Activated naive CD8-positive, alpha-beta T cell treated with anti-CD3 and anti-CD28 coated beads, Interleukin-2, amount 10 ng/mL, durations not matched to agents 7 days and 5 days (primary cell): ENCODE data around the gene UBE2G2. TPM values are rescaled to one million over a fixed set of nuclear protein-coding genes. Genes with fewer than 3 reads are reported as not detected.

Experiments used
- ATAC-seq: fragments of 150-1000 bp; cut with Tn5 transposase; one replicate; pipeline ENCODE4 v1.10.0; 2021; ENCODE audit warnings: low read depth, moderate library complexity
- POLR2A ChIA-PET: fragments of 350-600 bp; sonication (Branson Sonifier 250); formaldehyde crosslinking; loops from one replicate; lab custom pipeline; 2021; ENCODE audit warnings: antibody characterized with exemption; lab: Charles Lee
- DNase-seq: peaks from one replicate; pipeline ENCODE4 v3.0.0; 2021
- H3K27ac Mint-ChIP-seq: one replicate; pipeline ENCODE4 v1.8.0; 2022; ENCODE audit warnings: mild to moderate bottlenecking, mixed read lengths
- H3K27me3 Mint-ChIP-seq: one replicate; pipeline ENCODE4 v1.8.0; 2022; ENCODE audit warnings: mild to moderate bottlenecking, moderate library complexity, mixed read lengths
- H3K36me3 Mint-ChIP-seq: one replicate; pipeline ENCODE4 v1.8.0; 2021; ENCODE audit warnings: mild to moderate bottlenecking, mixed read lengths
- H3K4me1 Mint-ChIP-seq: one replicate; pipeline ENCODE4 v1.8.0; 2021; ENCODE audit warnings: mixed read lengths
- H3K4me3 Mint-ChIP-seq: one replicate; pipeline ENCODE4 v1.8.0; 2022; ENCODE audit warnings: mild to moderate bottlenecking, moderate library complexity, mixed read lengths
- H3K9me3 Mint-ChIP-seq: one replicate; pipeline ENCODE4 v1.8.0; 2021; ENCODE audit warnings: mixed read lengths
- total RNA-seq, 2 experiments: library from RNA; stranded (reverse); gene quantifications; one replicate each; pipeline ENCODE4 v1.2.3, GENCODE V29; 2021

UBE2G2 gene
- total RNA-seq, 2 experiments from 2014 or later: 111 TPM

DNA sequence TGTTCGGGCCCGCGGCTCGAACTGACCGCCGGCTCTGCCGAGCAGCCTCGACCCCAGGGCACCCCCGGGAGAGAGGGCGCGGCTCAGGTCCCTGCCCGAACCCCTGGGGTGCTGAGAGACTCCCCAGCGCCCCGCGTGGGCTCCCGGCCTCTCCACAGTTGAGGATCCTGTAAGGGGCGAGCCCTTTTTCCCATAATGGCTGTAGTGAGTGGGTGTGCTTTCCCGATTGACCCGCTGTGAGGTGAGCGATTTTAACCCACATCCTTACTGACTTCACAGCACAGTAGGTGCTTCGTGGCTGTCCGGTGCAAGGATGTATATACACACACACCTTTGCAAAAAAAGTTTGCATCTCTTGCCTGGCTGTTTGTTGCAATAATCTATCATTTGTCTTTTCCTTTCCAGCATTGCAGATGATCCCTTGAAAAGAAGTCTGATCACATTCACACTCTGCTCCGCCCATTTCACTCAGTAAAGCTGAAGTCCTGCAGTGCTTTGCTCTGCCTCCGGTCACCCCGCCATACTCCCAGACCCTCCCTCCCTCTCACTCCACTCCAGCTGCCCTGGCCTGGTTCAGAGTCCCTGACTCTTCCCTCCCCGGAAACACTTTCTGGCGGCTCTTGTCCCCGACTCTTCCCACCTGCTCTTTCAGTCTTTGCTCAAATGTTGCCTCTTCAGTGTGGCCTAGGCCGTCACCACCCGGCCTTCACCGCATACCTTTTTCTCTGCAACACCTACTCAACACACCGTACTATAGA lies 955 bp upstream of the UBE2G2 start:
- POLR2A ChIA-PET: interaction anchor here (1.0 to 3.7 kb wide), 10 partner anchors 13 to 326 kb away, joined by 3 to 29 read pairs (median 5); partner anchors contain the start of genes ITGB2, PTTG1IP and SUMO3

GRCh38 chr21:44800971-44801467 lies 601 bp downstream of the UBE2G2 start:
- Mint-ChIP-seq H3K9me3 (no peaks in the 10 kb centered on the region), H3K4me1 (peaks cover 38% of the 10 kb centered on the region), H3K4me3 (peak overlapping the region; percentile 99), H3K27me3 (no peaks in the 10 kb centered on the region), H3K27ac (peak overlapping the region; percentile 87), H3K36me3 (peaks cover 15% of the 10 kb centered on the region)
- POLR2A ChIA-PET: interaction anchor here (0.6 to 3.7 kb wide), 15 partner anchors 14 to 345 kb away, joined by 3 to 29 read pairs (median 3); partner anchors contain the start of genes ITGB2, LRRC3, PTTG1IP and SLX9
- no peak for DNase-seq
- peak; percentile 46 for ATAC-seq

More for the DNA sequence above, 955 bp upstream of the UBE2G2 start:
- no peaks in the 10 kb centered on the region for H3K27me3 Mint-ChIP-seq
- H3K36me3 Mint-ChIP-seq: peaks cover 15% of the 10 kb centered on the region
- peak overlapping the region; percentile 81 for H3K27ac Mint-ChIP-seq
- DNase-seq: peak; percentile 44
- ATAC-seq: peak; percentile 6
- H3K4me3 Mint-ChIP-seq: peak overlapping the region; percentile 88
- H3K4me1 Mint-ChIP-seq: peaks cover 35% of the 10 kb centered on the region
- H3K9me3 Mint-ChIP-seq: no peaks in the 10 kb centered on the region

- Mint-ChIP-seq H3K27ac (no peak overlapping the region), H3K36me3 (peaks cover 15% of the 10 kb centered on the region), H3K4me3 (peak overlapping the region; percentile 99), H3K9me3 (no peaks in the 10 kb centered on the region), H3K4me1 (peaks cover 42% of the 10 kb centered on the region), H3K27me3 (no peaks in the 10 kb centered on the region)
- no peak for DNase-seq
- POLR2A ChIA-PET: interaction anchor here (1.3 to 3.7 kb wide), 3 partner anchors 74 to 140 kb away, joined by 3 to 29 read pairs (median 22); partner anchors contain the start of genes PTTG1IP and SLX9
- ATAC-seq: no peak
These were observed 1.5 kb downstream of the UBE2G2 start for GRCh38 chr21:44800103-44800502.

GRCh38 chr21:44799646-44800045 lies 2.0 kb downstream of the UBE2G2 start:
- H3K4me3 Mint-ChIP-seq: peak overlapping the region; percentile 56
- POLR2A ChIA-PET: interaction anchor here (1.0 to 3.7 kb wide), 2 partner anchors 74 to 133 kb away, joined by 3 to 29 read pairs; partner anchors contain the start of gene PTTG1IP
- peaks cover 12% of the 10 kb centered on the region for H3K36me3 Mint-ChIP-seq
- H3K27me3 Mint-ChIP-seq: no peaks in the 10 kb centered on the region
- no peak for DNase-seq
- peak overlapping the region; percentile 32 for H3K27ac Mint-ChIP-seq
- H3K4me1 Mint-ChIP-seq: peaks cover 40% of the 10 kb centered on the region
- H3K9me3 Mint-ChIP-seq: no peaks in the 10 kb centered on the region
- ATAC-seq: no peak

DNA sequence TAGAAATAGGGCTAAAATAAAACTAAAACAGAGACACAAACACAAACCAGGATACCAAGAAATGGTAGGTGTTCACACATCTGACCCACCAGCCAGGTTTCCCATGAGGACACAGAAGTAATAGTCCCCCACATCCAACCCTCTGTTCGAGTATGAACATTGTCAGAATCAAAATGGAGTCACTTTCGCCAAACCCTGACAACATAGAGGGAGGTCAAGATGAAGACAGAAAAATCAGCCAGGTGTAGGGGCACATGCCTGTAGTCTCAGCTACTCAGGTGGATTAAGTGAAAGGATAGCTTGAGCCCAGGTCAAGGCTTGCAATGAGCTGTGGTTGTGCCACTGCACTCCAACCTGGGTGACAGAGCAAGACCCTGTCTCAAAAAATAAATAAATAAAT lies 3.8 kb downstream of the UBE2G2 start:
- Mint-ChIP-seq H3K4me3 (no peak overlapping the region), H3K27me3 (no peaks in the 10 kb centered on the region), H3K36me3 (peaks cover 8% of the 10 kb centered on the region), H3K27ac (no peak overlapping the region), H3K4me1 (peaks cover 39% of the 10 kb centered on the region), H3K9me3 (no peaks in the 10 kb centered on the region)
- ATAC-seq: no peak
- POLR2A ChIA-PET: no interaction called here
- DNase-seq: no peak

- POLR2A ChIA-PET: interaction anchor here (0.6 kb wide), 1 partner anchor 22 kb away, joined by 3 read pairs; no protein-coding TSS in a partner anchor
- H3K36me3 Mint-ChIP-seq: peaks cover 17% of the 10 kb centered on the region
These were observed 6.3 kb downstream of the UBE2G2 start for GRCh38 chr21:44795342-44795741.

DNA sequence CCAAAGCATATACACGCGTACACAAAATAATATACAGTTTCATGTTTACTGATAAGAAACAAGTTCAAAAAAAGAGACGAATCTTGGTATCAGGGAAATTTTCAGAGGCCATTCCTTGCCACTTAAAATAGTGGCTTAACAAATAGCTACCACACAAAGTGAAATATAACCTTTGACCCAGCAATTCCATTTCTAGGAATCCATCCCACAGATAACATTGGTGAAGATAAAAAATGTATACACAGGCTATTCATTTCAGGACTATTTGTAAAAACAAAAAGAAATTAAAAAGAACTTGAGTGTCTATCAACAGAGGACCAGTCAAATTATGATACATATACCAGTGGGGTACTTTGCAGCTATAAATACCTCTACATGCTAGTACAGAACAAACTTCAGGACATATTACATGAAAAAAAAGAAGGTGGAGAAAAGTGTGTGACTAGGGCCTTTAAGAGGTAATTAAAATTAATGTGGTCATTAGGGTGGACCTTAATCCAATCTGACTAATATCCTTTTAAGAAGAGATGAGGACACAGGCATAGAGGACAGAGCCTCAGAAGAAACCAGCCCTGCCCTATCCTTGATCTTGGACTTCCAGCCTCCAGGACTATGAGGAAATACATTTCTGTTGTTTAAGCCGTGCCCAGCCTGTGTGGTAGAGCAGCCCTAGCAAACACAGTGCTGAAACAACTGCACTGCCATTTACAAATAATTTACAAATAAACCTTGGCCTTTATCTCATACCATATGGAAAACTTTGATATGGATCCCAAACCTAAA lies 7.8 kb downstream of the UBE2G2 start:
- H3K27ac Mint-ChIP-seq: no peak overlapping the region
- H3K27me3 Mint-ChIP-seq: no peaks in the 10 kb centered on the region
- H3K4me1 Mint-ChIP-seq: peaks cover 19% of the 10 kb centered on the region
- POLR2A ChIA-PET: interaction anchor here (1.3 to 1.9 kb wide), 2 partner anchors 138 to 283 kb away, joined by 5 to 6 read pairs; no protein-coding TSS in a partner anchor
- no peaks in the 10 kb centered on the region for H3K9me3 Mint-ChIP-seq
- DNase-seq: no peak
- H3K36me3 Mint-ChIP-seq: peaks cover 17% of the 10 kb centered on the region
- ATAC-seq: no peak
- H3K4me3 Mint-ChIP-seq: no peak overlapping the region

More at GRCh38 chr21:44795342-44795741, 6.3 kb downstream of the UBE2G2 start:
- ATAC-seq (no peak), DNase-seq (no peak)
- H3K9me3 Mint-ChIP-seq: no peaks in the 10 kb centered on the region
- peaks cover 29% of the 10 kb centered on the region for H3K4me1 Mint-ChIP-seq
- H3K4me3 Mint-ChIP-seq: no peak overlapping the region
- H3K27me3 Mint-ChIP-seq: no peaks in the 10 kb centered on the region
- no peak overlapping the region for H3K27ac Mint-ChIP-seq

GRCh38 chr21:44792702-44793591 lies 8.7 kb downstream of the UBE2G2 start:
- POLR2A ChIA-PET: interaction anchor here (0.5 to 1.9 kb wide), 3 partner anchors 139 to 282 kb away, joined by 3 to 6 read pairs (median 5); no protein-coding TSS in a partner anchor
- Mint-ChIP-seq H3K27me3 (no peaks in the 10 kb centered on the region), H3K4me1 (peaks cover 16% of the 10 kb centered on the region), H3K9me3 (no peaks in the 10 kb centered on the region), H3K27ac (peak overlapping the region; percentile 30), H3K36me3 (peaks cover 15% of the 10 kb centered on the region), H3K4me3 (no peak overlapping the region)
- ATAC-seq (peak; percentile 90), DNase-seq (peak; percentile 54)

DNA sequence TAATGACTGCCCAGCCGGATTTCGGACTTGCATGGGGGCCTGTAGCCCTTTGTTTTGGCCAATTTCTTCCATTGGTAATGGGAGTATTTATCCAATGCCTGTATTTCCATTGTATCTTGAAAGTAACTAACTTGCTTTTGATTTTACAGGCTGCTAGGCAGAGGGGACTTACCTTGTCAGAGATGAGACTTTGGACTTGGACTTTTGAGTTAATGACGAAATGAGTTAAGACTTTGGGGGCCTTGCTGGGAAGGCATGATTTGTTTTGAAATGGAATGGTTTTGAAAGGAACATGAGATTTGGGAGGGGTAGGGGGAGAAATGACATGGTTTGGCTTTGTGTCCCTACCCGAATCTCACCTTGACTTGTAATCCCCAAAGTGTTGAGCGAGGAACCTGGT lies 9.6 kb downstream of the UBE2G2 start:
- POLR2A ChIA-PET: interaction anchor here (0.7 kb wide), 1 partner anchor 19 kb away, joined by 3 read pairs; no protein-coding TSS in a partner anchor
- no peak overlapping the region for H3K4me3 Mint-ChIP-seq
- no peaks in the 10 kb centered on the region for H3K9me3 Mint-ChIP-seq
- no peak for DNase-seq
- H3K4me1 Mint-ChIP-seq: peaks cover 15% of the 10 kb centered on the region
- peaks cover 17% of the 10 kb centered on the region for H3K36me3 Mint-ChIP-seq
- peak overlapping the region; percentile 33 for H3K27ac Mint-ChIP-seq
- no peak for ATAC-seq
- no peaks in the 10 kb centered on the region for H3K27me3 Mint-ChIP-seq

GRCh38 chr21:44791246-44791645 lies 10.4 kb downstream of the UBE2G2 start:
- H3K36me3 Mint-ChIP-seq: peaks cover 16% of the 10 kb centered on the region

GRCh38 chr21:44790368-44790767 lies 11.3 kb downstream of the UBE2G2 start:
- POLR2A ChIA-PET: no interaction called here
- no peaks in the 10 kb centered on the region for H3K9me3 Mint-ChIP-seq
- H3K4me3 Mint-ChIP-seq: no peak overlapping the region
- H3K4me1 Mint-ChIP-seq: peaks cover 9% of the 10 kb centered on the region
- H3K27ac Mint-ChIP-seq: no peak overlapping the region
- no peaks in the 10 kb centered on the region for H3K27me3 Mint-ChIP-seq
- ATAC-seq (no peak), DNase-seq (no peak)
- peaks cover 16% of the 10 kb centered on the region for H3K36me3 Mint-ChIP-seq

More at GRCh38 chr21:44791246-44791645, 10.4 kb downstream of the UBE2G2 start:
- H3K4me1 Mint-ChIP-seq: peaks cover 11% of the 10 kb centered on the region
- H3K27me3 Mint-ChIP-seq: no peaks in the 10 kb centered on the region
- no peaks in the 10 kb centered on the region for H3K9me3 Mint-ChIP-seq
- no peak overlapping the region for H3K4me3 Mint-ChIP-seq
- POLR2A ChIA-PET: interaction anchor here (0.7 kb wide), 1 partner anchor 18 kb away, joined by 3 read pairs; no protein-coding TSS in a partner anchor
- ATAC-seq: no peak
- DNase-seq: no peak
- H3K27ac Mint-ChIP-seq: no peak overlapping the region

DNA sequence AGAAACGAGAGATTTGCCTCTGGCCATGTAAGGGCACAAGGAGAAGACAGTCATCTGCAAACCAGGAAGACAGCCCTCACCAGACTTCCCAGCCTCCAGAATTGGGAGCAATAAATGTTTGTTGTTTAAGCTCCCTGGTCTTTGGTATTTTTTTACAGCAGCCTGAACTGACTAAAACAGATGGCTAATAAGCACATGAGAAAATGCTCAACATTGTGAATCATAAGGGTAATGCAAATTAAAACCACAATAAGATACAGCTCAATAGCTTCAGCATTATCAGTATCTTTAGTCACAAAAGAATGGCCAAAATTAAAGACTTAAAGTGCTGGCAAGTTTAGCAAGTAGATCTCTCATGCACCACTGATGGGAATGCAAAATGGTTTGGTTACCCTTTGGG lies 11.7 kb downstream of the UBE2G2 start:
- H3K4me1 Mint-ChIP-seq: peaks cover 12% of the 10 kb centered on the region
- DNase-seq: no peak
- peaks cover 16% of the 10 kb centered on the region for H3K36me3 Mint-ChIP-seq
- ATAC-seq: no peak
- H3K27ac Mint-ChIP-seq: no peak overlapping the region
- POLR2A ChIA-PET: interaction anchor here (0.7 kb wide), 1 partner anchor 994 kb away, joined by 3 read pairs; no protein-coding TSS in a partner anchor
- H3K27me3 Mint-ChIP-seq: no peaks in the 10 kb centered on the region
- H3K4me3 Mint-ChIP-seq: no peak overlapping the region
- no peaks in the 10 kb centered on the region for H3K9me3 Mint-ChIP-seq
